Thyroid gland (tissue), 4 donors: ENCODE measurements around the gene MX2.

Experiments used
- POLR2A ChIP-seq, 2 donors: fragments of 450-650 bp; IDR thresholded peaks; one replicate each; pipeline ENCODE4 v1.6.1; 2017; ENCODE audit warnings: antibody characterized with exemption in 2 of 2, mild to moderate bottlenecking in 2 of 2, moderate library complexity in 1 of 2
- TF ChIP-seq, protein P1 (sequence below), 6 experiments: fragments of 200-600 bp in 3 of 6; fragments of 450-650 bp in 3 of 6; sonication (generic) in 3 of 6; IDR thresholded peaks; one replicate each; pipeline ENCODE4 v1.5.1; 2016 to 2019; ENCODE audit warnings: antibody characterized with exemption in 6 of 6, mild to moderate bottlenecking in 2 of 6, inconsistent platforms in 1 of 6, moderate library complexity in 1 of 6

DNA sequence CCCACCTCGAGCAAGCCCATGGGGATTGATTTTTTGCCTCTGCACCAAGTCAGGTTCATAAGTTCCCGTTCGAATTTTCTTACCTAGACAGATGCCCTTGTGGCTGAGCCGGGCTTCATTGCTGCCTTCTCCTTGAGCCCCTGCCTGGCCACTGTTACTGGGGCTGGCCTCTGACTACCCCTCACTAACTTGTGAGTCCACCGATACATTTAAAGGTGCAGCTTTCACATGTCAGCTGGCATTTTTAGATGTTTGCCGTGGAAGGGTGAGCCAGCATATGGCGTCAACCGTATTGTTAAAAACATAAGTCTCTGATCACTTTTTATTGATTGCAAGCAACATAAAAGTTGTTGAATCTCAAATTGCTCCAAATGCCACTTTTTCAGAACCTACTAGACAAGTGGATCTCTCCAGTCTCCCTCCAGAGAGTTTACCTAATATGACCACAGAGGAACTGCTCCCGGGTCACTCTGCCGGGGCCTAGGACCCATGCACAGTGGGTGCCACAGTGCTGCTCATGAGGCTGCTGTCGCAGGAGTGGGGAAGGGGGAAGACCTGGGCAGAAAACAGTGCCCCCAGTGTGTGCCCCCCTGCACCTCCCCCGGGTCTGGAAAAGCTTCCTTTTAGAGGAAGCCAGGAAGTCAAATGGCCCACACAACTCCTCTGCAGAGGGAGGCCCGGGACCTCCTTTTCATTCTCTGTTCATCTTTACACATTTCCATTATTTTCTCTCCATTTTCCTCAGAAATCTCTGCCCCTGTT, 83.1 kb downstream of the MX2 start:
- TF ChIP-seq, protein P1, sequence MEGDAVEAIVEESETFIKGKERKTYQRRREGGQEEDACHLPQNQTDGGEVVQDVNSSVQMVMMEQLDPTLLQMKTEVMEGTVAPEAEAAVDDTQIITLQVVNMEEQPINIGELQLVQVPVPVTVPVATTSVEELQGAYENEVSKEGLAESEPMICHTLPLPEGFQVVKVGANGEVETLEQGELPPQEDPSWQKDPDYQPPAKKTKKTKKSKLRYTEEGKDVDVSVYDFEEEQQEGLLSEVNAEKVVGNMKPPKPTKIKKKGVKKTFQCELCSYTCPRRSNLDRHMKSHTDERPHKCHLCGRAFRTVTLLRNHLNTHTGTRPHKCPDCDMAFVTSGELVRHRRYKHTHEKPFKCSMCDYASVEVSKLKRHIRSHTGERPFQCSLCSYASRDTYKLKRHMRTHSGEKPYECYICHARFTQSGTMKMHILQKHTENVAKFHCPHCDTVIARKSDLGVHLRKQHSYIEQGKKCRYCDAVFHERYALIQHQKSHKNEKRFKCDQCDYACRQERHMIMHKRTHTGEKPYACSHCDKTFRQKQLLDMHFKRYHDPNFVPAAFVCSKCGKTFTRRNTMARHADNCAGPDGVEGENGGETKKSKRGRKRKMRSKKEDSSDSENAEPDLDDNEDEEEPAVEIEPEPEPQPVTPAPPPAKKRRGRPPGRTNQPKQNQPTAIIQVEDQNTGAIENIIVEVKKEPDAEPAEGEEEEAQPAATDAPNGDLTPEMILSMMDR (IDR thresholded peaks at IDR 0.05): no peak
- TF ChIP-seq POLR2A (IDR thresholded peaks at IDR 0.05): no peak
